Spleen (tissue), 7 donors: Measurements from ENCODE around the gene A4GALT.

Experiments used
- POLR2A ChIP-seq, 3 donors: fragments of 450-650 bp; IDR thresholded peaks; one replicate each; pipeline ENCODE4 v1.5.1; 2017; ENCODE audit warnings: antibody characterized with exemption in 3 of 3, mild to moderate bottlenecking in 1 of 3
- POLR2AphosphoS5 ChIP-seq, 3 donors: sonication (generic); formaldehyde crosslinking; IDR thresholded peaks; one replicate each; pipeline ENCODE4 v1.5.1; 2017; ENCODE audit warnings: antibody characterized with exemption in 3 of 3
- TF ChIP-seq, protein P1 (sequence below), 11 experiments: fragments of 200-600 bp in 7 of 11; fragments of 450-650 bp in 4 of 11; sonication (generic) in 4 of 11; IDR thresholded peaks in 8 of 11; conservative IDR thresholded peaks in 3 of 11; 1 replicate in 7 of 11; 2 replicates in 4 of 11; pipeline versions ENCODE4 v1.4.0 to v1.8.0; 2016 to 2021; ENCODE audit warnings: antibody characterized with exemption in 11 of 11, inconsistent platforms in 4 of 11, mild to moderate bottlenecking in 1 of 11
- donor health status: DM: no; HTN: no; CAD: no; lungs with moderate emphysema.
- donor health status: DM: no; HTN: no; CAD: no.
- donor health status: DM: no; HTN: no; CAD: no.

DNA sequence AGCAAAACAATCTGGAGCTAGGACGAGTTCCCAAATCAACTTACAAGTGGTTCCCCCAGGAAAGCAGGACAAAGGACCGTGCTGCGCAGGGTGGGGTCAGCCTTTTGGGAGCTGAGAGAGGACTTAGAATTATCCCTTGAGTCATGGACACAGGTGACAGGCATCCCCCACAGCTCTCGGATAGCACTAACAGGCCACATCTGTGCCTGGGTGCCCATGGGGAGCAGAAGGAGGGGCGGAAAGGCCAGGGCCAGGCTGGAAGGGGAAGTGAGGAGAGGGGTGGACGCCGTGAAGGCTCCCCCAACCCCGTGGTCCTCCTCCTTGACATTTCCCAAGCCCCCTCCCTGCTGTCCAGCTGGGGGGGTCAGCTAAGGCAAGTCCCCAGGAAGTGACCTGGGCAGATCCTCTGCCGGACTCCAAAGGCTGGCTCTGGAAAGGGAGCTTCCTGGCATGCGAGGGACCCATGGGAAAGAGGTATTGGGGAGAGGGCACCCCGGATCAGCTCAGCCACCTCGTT lies 31.6 kb upstream of the A4GALT start:
- TF ChIP-seq, protein P1, sequence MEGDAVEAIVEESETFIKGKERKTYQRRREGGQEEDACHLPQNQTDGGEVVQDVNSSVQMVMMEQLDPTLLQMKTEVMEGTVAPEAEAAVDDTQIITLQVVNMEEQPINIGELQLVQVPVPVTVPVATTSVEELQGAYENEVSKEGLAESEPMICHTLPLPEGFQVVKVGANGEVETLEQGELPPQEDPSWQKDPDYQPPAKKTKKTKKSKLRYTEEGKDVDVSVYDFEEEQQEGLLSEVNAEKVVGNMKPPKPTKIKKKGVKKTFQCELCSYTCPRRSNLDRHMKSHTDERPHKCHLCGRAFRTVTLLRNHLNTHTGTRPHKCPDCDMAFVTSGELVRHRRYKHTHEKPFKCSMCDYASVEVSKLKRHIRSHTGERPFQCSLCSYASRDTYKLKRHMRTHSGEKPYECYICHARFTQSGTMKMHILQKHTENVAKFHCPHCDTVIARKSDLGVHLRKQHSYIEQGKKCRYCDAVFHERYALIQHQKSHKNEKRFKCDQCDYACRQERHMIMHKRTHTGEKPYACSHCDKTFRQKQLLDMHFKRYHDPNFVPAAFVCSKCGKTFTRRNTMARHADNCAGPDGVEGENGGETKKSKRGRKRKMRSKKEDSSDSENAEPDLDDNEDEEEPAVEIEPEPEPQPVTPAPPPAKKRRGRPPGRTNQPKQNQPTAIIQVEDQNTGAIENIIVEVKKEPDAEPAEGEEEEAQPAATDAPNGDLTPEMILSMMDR (IDR thresholded peaks at IDR 0.05 in 8 of 11, conservative IDR thresholded peaks at IDR 0.05 in 3 of 11): no peak
- TF ChIP-seq POLR2AphosphoS5 (IDR thresholded peaks at IDR 0.05) (no peak), POLR2A (IDR thresholded peaks at IDR 0.05) (no peak)
